K562 (cell line): ENCODE results near the gene CXXC1. TPM values are rescaled to one million over a fixed set of nuclear protein-coding genes. Genes with fewer than 3 reads are reported as not detected.

Experiments used
- ARID3A ChIP-seq: IDR thresholded peaks from 2 replicates; pipeline ENCODE4 v1.6.1; 2012; ENCODE audit warnings: low read depth, low read length, improper control_type of control experiment, borderline replicate concordance
- C11orf30 ChIP-seq: fragments of 450-650 bp; IDR thresholded peaks from 2 replicates; pipeline ENCODE4 v1.6.1; 2016; ENCODE audit warnings: low read depth, mild to moderate bottlenecking
- CBX1 ChIP-seq: sonication (generic); IDR thresholded peaks from 2 replicates; pipeline ENCODE4 v1.6.1; 2016; ENCODE audit warnings: antibody characterized with exemption, low read depth, mild to moderate bottlenecking
- CBX2 ChIP-seq: fragments of 200-600 bp; sonication (generic); IDR thresholded peaks from one replicate; pipeline ENCODE4 v1.6.1; 2012; ENCODE audit warnings: mild to moderate bottlenecking, low read length, inconsistent platforms; ENCODE audit not compliant: insufficient read depth, poor library complexity, severe bottlenecking
- CHD2 ChIP-seq: IDR thresholded peaks from 2 replicates; pipeline ENCODE4 v1.6.1; 2011; ENCODE audit warnings: low read depth, low read length
- IRF9 ChIP-seq: fragments of 450-650 bp; IDR thresholded peaks from 2 replicates; pipeline ENCODE4 v1.6.1; 2016; ENCODE audit warnings: missing biosample characterization, missing genetic modification characterization
- MCM3 ChIP-seq: fragments of 450-650 bp; IDR thresholded peaks from 2 replicates; pipeline ENCODE4 v1.6.1; 2016
- NCOR1 ChIP-seq: fragments of 450-650 bp; IDR thresholded peaks from 2 replicates; pipeline ENCODE4 v1.6.1; 2016; ENCODE audit warnings: mild to moderate bottlenecking, moderate library complexity
- POLR3G ChIP-seq: IDR thresholded peaks from 2 replicates; pipeline ENCODE4 v1.6.1; 2011; ENCODE audit not compliant: insufficient read length, insufficient replicate concordance; ENCODE audit errors: extremely low read depth
- RERE ChIP-seq: sonication (generic); formaldehyde crosslinking; IDR thresholded peaks from 2 replicates; pipeline ENCODE4 v1.8.0; 2023; ENCODE audit warnings: missing genetic modification reagents, mild to moderate bottlenecking, borderline replicate concordance
- TSC22D4 ChIP-seq: fragments of 450-650 bp; IDR thresholded peaks from 2 replicates; pipeline ENCODE4 v1.6.1; 2016; ENCODE audit warnings: missing genetic modification characterization, missing biosample characterization, control low read depth
- ZFP1 ChIP-seq: fragments of 450-650 bp; formaldehyde crosslinking; IDR thresholded peaks from 2 replicates; pipeline ENCODE4 v1.4.0; 2020; ENCODE audit warnings: mild to moderate bottlenecking, mixed read lengths
- ZNF174 ChIP-seq: fragments of 250-450 bp; sonication (Bioruptor Pico); IDR thresholded peaks from 2 replicates; pipeline ENCODE4 v1.4.0; 2020; ENCODE audit warnings: mild to moderate bottlenecking
- ZNF217 ChIP-seq: sonication (generic); formaldehyde crosslinking; IDR thresholded peaks from 2 replicates; pipeline ENCODE4 v1.8.0; 2022; ENCODE audit warnings: mild to moderate bottlenecking, missing genetic modification reagents
- ZNF280A ChIP-seq: fragments of 450-650 bp; IDR thresholded peaks from 2 replicates; pipeline ENCODE4 v1.6.1; 2018; ENCODE audit warnings: mild to moderate bottlenecking, low read depth; ENCODE audit not compliant: partially characterized antibody
- ZNF436 ChIP-seq: fragments of 250-450, 450-650 bp; sonication (Bioruptor Pico); formaldehyde crosslinking; IDR thresholded peaks from 2 replicates; pipeline ENCODE4 v1.7.0; 2020; ENCODE audit warnings: mild to moderate bottlenecking
- ZNF449 ChIP-seq: fragments of 250-450 bp; sonication (Bioruptor Pico); IDR thresholded peaks from 2 replicates; pipeline ENCODE4 v1.8.0; 2022; ENCODE audit warnings: moderate library complexity, mild to moderate bottlenecking, inconsistent platforms
- polyA plus RNA-seq, 8 experiments: library from polyadenylated mRNA; depleted of rRNA in 4 of 8; stranded (reverse) in 5 of 8; unstranded in 3 of 8; fragments of >200 nt; fragmentation: Nextera tagmentation in 2 of 8; fragmentation: Illumina TruSeq in 1 of 8; extraction: Ambion mirVana in 2 of 8; extraction: Trizol in 1 of 8; gene quantifications; 2 replicates each; pipeline versions ENCODE4 v1.2.1 to v1.2.3, GENCODE V29; 2011 to 2014; ENCODE audit warnings: inconsistent platforms in 1 of 8, missing spikeins in 1 of 8
- total RNA-seq, 7 experiments: library from RNA; depleted of rRNA in 6 of 7; stranded (reverse); fragments of >200 nt in 6 of 7; fragmentation: Illumina TruSeq in 2 of 7; extraction: Trizol in 2 of 7; gene quantifications; 2 replicates each; pipeline versions ENCODE4 v1.2.1 to v1.2.3, GENCODE V29; 2011 to 2021; ENCODE audit warnings: low replicate concordance in 1 of 7

CXXC1 gene
- total and polyA plus RNA-seq, 9 of the 15 experiments (the other 6 are each of a cell fraction or from before 2014, with no cell fraction given), result 3.4 to 81.0 (median 34.1) TPM

GRCh38 chr18:50281295-50281971 lies 6.1 kb downstream of the CXXC1 start, which contains the start of gene MBD1 (continued):
- no peak for TF ChIP-seq ZNF449 (CRISPR knock-in tag)
- no peak for TF ChIP-seq IRF9
- no peak for TF ChIP-seq C11orf30
- TF ChIP-seq ZNF280A, result no peak
- no peak for TF ChIP-seq TSC22D4 (tag)
- no peak for TF ChIP-seq ARID3A
- no peak for TF ChIP-seq RERE (CRISPR knock-in tag)
- TF ChIP-seq ZNF174 (CRISPR knock-in tag), result no peak
- no peak for TF ChIP-seq NCOR1
- TF ChIP-seq ZNF217 (CRISPR knock-in tag), result no peak
- TF ChIP-seq CBX2, result no peak
- no peak for TF ChIP-seq ZFP1 (CRISPR knock-in tag)
- TF ChIP-seq CBX1, result no peak; the same call in 1 of the 2 replicates
- no peak for TF ChIP-seq ZNF436 (CRISPR knock-in tag)
- no peak for TF ChIP-seq POLR3G
- no peak for TF ChIP-seq MCM3
- peak; percentile 42; the same call in 1 of the 2 replicates for TF ChIP-seq CHD2
